Glomerular endothelial cell (primary cell): Measurements from ENCODE around the gene ARHGAP1. TPM values are rescaled to one million over a fixed set of nuclear protein-coding genes. Genes with fewer than 3 reads are reported as not detected.
A peak's percentile ranks its signal among the peaks of the same experiment; 100 is the strongest.

Source experiments
- DNase-seq: peaks from one replicate; pipeline ENCODE4 v3.0.0-alpha.2; 2011; ENCODE audit warnings: low read depth, low spot score; ENCODE audit errors: extremely low read depth
- total RNA-seq: library from RNA; depleted of rRNA; stranded (reverse); fragments of >200 nt; gene quantifications from 2 replicates; pipeline ENCODE4 v1.2.3, GENCODE V29; 2015

ARHGAP1 gene
- total RNA-seq = 40.0 and 52.1 TPM in 2 replicates

GRCh38 chr11:46700241-46701077 is at the start of gene ARHGAP1, which contains the start of gene ZNF408:
Gene ARHGAP1, minus strand, starts transcription at chr11:46700619. Its CDS starts 4,512 bp downstream, at chr11:46696107.
Gene ZNF408, plus strand, starts transcription at chr11:46701031. Its CDS starts 17 bp downstream, at chr11:46701048.
- peak; percentile 93 for DNase-seq

- no peak for DNase-seq
Measured at GRCh38 chr11:46747150-46747549, 46.7 kb upstream of the ARHGAP1 start.

- DNase-seq = no peak
Measured at GRCh38 chr11:46745995-46746394, 45.6 kb upstream of the ARHGAP1 start.

- no peak for DNase-seq
Measured at GRCh38 chr11:46745328-46745727, 44.9 kb upstream of the ARHGAP1 start.

- DNase-seq = no peak
Measured at GRCh38 chr11:46743693-46744339, 43.4 kb upstream of the ARHGAP1 start.

GRCh38 chr11:46743043-46743442 is 42.6 kb upstream of the ARHGAP1 start:
- no peak for DNase-seq

GRCh38 chr11:46741600-46742484 is 41.4 kb upstream of the ARHGAP1 start:
- no peak for DNase-seq

- DNase-seq = no peak
Measured at GRCh38 chr11:46738887-46739286, 38.5 kb upstream of the ARHGAP1 start.

- DNase-seq = no peak
Measured at GRCh38 chr11:46737699-46738098, 37.3 kb upstream of the ARHGAP1 start.

GRCh38 chr11:46736615-46737014 is 36.2 kb upstream of the ARHGAP1 start:
- no peak for DNase-seq

GRCh38 chr11:46736146-46736545 is 35.7 kb upstream of the ARHGAP1 start:
- no peak for DNase-seq

- no peak for DNase-seq
Measured at GRCh38 chr11:46733234-46733633, 32.8 kb upstream of the ARHGAP1 start.

- DNase-seq = no peak
Measured at GRCh38 chr11:46731545-46731944, 31.1 kb upstream of the ARHGAP1 start.

GRCh38 chr11:46729110-46730027 is 28.9 kb upstream of the ARHGAP1 start:
- DNase-seq = no peak

- no peak for DNase-seq
Measured at GRCh38 chr11:46728659-46729040, 28.2 kb upstream of the ARHGAP1 start.

- no peak for DNase-seq
Measured at GRCh38 chr11:46727952-46728658, 27.7 kb upstream of the ARHGAP1 start.

- no peak for DNase-seq
Measured at GRCh38 chr11:46726206-46726862, 25.9 kb upstream of the ARHGAP1 start.

- DNase-seq = no peak
Measured at GRCh38 chr11:46725338-46726205, 25.2 kb upstream of the ARHGAP1 start.
